ENCODE results near the gene OCA2.

OCA2 gene

DNA sequence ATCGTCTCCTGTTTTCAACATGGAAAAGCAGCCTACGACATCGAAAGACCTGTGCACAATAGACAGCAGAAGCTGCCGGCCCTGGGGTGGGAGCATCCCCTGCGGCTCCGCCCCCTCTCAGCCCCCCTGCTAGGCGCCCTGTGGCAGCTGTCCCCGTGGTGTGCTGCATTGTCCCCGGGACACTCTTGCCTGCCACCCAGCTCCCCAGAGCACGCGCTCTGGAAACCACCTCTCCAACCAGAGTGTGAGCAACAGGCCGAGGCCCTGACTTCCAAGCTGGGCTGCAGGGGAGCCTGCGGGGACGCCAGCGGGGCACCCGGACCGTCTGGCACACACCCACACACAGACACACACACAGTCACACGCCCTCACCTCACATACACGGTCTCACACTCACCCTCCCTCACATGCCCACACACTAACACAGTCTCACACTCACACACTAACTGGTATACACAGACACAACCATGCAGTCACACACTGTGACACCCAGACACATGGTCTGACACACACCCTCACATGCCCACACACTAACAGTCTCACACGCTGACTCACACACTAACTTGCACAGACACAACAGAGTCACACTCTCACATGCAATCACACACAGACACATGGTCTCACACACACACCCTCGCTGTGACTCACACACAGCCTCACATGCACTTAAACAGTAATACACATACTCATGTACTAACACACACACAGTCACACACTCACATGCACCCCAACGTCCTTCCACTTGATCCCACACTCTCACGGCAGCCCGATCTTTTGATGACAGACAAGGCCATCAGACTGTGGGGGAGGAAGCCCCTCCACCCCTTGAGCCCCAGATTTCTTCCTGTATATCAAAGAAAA lies 94.7 kb downstream of the OCA2 start:
- H3K27ac ChIP-seq (ENCODE audit: insufficient read depth, low read depth, low read length, poor library complexity, severe bottlenecking) = no peak overlapping the region
- WGBS, 2 experiments = 91 to 93% methylated on average over 24 of the region's 24 CpGs

DNA sequence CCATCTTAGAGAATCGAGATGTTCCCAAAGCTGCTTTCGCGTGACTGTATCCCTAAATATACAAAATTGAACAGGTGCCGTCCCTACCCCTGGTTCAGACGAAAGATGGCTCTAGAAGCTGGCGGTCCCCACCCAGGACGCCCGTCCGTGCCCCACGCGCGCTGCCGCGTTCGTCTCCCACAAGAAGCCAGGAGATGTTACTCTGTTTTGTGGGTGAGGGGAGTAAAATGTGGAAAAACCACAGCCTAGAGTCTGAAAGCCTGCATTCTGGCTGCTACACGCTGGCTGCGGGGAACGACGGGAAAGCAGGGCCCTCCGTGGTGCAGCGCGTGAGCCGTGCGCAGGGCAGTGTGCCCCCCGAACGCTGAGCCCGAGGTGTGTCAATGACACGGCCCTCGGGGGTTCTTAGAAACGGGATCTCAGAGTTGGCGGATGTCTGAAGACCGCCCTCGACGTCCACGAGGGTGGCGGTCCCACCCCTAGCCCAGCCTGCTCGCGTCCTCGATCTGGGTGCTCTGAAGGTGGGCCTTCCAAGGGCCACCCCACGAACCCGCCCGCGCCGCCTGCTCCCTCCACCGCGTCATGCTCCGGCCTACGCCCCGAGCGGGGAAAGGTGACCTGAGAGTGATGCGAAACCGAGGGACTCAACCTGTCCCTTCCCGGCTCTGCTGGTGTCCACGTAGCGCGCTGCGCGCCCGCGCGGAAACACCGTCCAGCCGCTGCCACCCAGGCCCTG lies 95.6 kb downstream of the OCA2 start:
- no peak overlapping the region for H3K4me3 ChIP-seq (ENCODE audit: insufficient read depth, low read depth, low read length)
- no peaks in the 10 kb centered on the region for H3K4me1 ChIP-seq (ENCODE audit: control insufficient read depth, insufficient read depth, low read length)
- 97% methylated on average over 63 of the region's 63 CpGs for WGBS, 2 experiments
- H3K36me3 ChIP-seq (ENCODE audit: control insufficient read depth, insufficient read depth, low read length) = no peaks in the 10 kb centered on the region
- H3K9me3 ChIP-seq (ENCODE audit: control insufficient read depth, low read length) = no peaks in the 10 kb centered on the region
- no peak overlapping the region for H3K27ac ChIP-seq (ENCODE audit: insufficient read depth, low read depth, low read length, poor library complexity, severe bottlenecking)
- no peaks in the 10 kb centered on the region for H3K27me3 ChIP-seq (ENCODE audit: control insufficient read depth, insufficient read depth, low read length, poor library complexity, severe bottlenecking)

More for the DNA sequence above, 94.7 kb downstream of the OCA2 start:
- H3K4me1 ChIP-seq (ENCODE audit: control insufficient read depth, insufficient read depth, low read length) = no peaks in the 10 kb centered on the region
- H3K9me3 ChIP-seq (ENCODE audit: control insufficient read depth, low read length) = no peaks in the 10 kb centered on the region
- H3K4me3 ChIP-seq (ENCODE audit: insufficient read depth, low read depth, low read length) = no peak overlapping the region
- H3K36me3 ChIP-seq (ENCODE audit: control insufficient read depth, insufficient read depth, low read length) = peaks cover 3% of the 10 kb centered on the region
- no peaks in the 10 kb centered on the region for H3K27me3 ChIP-seq (ENCODE audit: control insufficient read depth, insufficient read depth, low read length, poor library complexity, severe bottlenecking)

DNA sequence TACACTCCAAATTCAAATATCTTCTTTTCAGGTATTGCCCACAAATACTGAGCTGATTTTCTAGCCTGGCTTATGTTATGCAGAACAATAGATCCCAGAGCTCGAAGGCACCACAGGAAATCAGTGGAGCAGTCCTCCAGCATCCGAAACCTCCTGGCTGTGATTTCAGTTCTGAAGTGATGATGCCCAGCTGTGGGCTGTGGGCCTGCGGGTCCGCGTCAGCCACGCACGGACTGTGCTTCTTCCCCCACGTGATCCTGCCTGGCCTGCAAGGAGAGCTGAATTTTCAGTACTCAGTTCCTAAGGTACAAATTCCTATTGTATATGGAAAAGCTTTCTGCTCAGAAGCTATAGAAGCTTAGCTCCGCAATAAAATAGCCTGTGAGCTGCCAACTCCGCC lies 96.2 kb downstream of the OCA2 start:
- H3K4me1 ChIP-seq (ENCODE audit: control insufficient read depth, insufficient read depth, low read length) = no peaks in the 10 kb centered on the region
- H3K4me3 ChIP-seq (ENCODE audit: insufficient read depth, low read depth, low read length) = no peak overlapping the region
- H3K9me3 ChIP-seq (ENCODE audit: control insufficient read depth, low read length) = no peaks in the 10 kb centered on the region
- 94 to 96% methylated on average over 10 of the region's 10 CpGs for WGBS, 2 experiments
- no peaks in the 10 kb centered on the region for H3K27me3 ChIP-seq (ENCODE audit: control insufficient read depth, insufficient read depth, low read length, poor library complexity, severe bottlenecking)
- no peaks in the 10 kb centered on the region for H3K36me3 ChIP-seq (ENCODE audit: control insufficient read depth, insufficient read depth, low read length)
- H3K27ac ChIP-seq (ENCODE audit: insufficient read depth, low read depth, low read length, poor library complexity, severe bottlenecking) = no peak overlapping the region

DNA sequence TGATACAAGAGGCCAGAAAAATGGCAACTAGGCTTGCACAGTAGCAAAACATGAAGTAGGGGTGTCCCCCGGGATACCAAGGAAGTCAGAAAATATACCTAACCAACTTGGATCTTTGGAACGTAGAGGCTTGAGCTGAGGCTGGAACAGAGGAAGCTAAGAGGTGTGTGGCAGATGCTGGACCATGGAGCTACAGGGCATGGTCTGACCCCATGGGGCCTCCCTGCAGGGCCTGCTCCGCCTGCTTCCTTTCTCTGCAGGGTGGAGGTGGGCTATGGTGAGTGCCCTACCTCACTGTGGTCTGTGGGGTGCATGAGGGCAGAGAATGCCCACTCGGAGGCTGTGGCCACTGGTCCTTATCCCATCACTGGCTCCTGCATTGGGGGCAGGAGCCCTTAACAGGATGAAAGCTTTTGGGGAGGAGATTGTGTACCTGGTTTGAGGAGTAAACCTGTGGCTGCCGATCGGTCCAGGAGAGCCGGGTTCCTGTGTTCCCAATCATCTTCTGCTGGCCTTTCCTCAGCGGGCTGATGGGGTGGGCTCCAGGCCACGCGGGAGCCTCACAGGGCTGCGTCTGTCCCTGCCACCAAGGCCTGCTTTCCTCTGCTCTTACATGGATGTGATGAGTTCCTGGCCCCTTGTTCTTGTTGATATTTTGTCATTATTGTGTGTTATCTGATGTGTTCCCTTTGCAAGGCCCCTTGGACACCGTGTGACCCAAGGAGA lies 96.8 kb downstream of the OCA2 start:
- H3K36me3 ChIP-seq (ENCODE audit: control insufficient read depth, insufficient read depth, low read length) = no peaks in the 10 kb centered on the region
- no peaks in the 10 kb centered on the region for H3K4me1 ChIP-seq (ENCODE audit: control insufficient read depth, insufficient read depth, low read length)
- H3K27ac ChIP-seq (ENCODE audit: insufficient read depth, low read depth, low read length, poor library complexity, severe bottlenecking) = no peak overlapping the region
- WGBS, 2 experiments = 93 to 95% methylated on average over 12 of the region's 12 CpGs
- H3K9me3 ChIP-seq (ENCODE audit: control insufficient read depth, low read length) = no peaks in the 10 kb centered on the region
- no peak overlapping the region for H3K4me3 ChIP-seq (ENCODE audit: insufficient read depth, low read depth, low read length)
- no peaks in the 10 kb centered on the region for H3K27me3 ChIP-seq (ENCODE audit: control insufficient read depth, insufficient read depth, low read length, poor library complexity, severe bottlenecking)

DNA sequence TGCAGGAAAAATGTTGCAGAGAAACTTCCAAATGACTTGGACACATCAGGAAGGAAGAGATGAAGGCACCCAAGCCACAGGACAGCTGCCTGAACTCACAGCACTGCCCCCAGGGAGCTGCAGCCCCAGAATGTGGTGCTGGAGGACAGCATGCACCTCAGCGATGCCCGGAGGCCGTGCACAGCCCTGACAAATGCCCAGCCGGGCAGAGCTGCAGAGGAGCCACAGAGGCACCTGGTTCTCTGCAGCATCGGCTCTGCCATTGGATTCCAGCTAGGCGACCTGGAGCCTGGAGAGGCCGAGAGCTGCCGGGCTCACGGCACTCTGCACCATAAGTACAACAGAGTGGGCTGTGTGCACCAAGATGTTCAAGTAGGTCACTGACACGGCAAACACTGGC lies 97.5 kb downstream of the OCA2 start:
- 91 to 92% methylated on average over 10 of the region's 10 CpGs for WGBS, 2 experiments

DNA sequence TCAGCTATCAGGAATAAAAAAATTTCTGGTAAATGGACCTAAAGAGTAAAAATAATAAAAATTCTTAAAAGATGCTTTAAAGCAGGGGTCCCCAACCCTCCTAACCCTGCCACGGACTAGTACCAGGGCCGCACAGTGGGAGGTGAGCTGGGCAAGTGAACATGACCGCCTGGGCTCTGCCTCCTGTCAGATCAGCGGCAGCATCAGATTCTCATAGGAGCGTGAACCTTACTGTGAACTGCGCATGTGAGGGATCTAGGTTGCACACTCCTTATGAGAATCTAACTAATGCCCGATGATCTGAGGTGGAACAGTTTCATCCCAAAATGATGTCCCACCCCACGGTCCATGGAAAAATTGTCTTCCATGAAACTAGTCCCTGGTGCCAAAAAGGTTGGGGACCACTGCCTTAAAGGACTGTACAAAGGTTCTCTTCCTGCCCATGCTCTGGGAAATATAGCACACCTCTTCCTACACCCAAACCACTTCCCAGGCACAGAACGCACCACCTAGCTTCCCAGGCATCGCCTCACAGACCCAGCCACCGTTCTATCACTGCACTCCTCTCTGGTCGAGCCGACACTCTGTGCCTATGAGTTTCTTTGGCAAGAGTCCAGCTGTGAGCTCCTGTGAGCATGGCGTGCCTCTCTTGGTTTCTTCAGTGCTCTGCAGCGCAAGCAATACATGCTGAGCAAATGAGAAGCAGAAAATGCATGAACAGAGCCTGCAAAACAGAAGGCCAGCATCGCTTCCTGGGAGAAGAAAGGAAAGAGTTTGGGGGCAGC lies 104.9 kb downstream of the OCA2 start:
- Histone ChIP-seq H3K4me3 (ENCODE audit: insufficient read depth, low read depth, low read length) (no peak overlapping the region), H3K4me1 (ENCODE audit: control insufficient read depth, insufficient read depth, low read length) (no peaks in the 10 kb centered on the region), H3K9me3 (ENCODE audit: control insufficient read depth, low read length) (no peaks in the 10 kb centered on the region), H3K27me3 (ENCODE audit: control insufficient read depth, insufficient read depth, low read length, poor library complexity, severe bottlenecking) (no peaks in the 10 kb centered on the region), H3K27ac (ENCODE audit: insufficient read depth, low read depth, low read length, poor library complexity, severe bottlenecking) (no peak overlapping the region), H3K36me3 (ENCODE audit: control insufficient read depth, insufficient read depth, low read length) (no peaks in the 10 kb centered on the region)
- 94% methylated on average over 16 of the region's 16 CpGs for WGBS, 2 experiments

More for the DNA sequence above, 97.5 kb downstream of the OCA2 start:
- Histone ChIP-seq H3K27ac (ENCODE audit: insufficient read depth, low read depth, low read length, poor library complexity, severe bottlenecking) (no peak overlapping the region), H3K4me3 (ENCODE audit: insufficient read depth, low read depth, low read length) (no peak overlapping the region), H3K4me1 (ENCODE audit: control insufficient read depth, insufficient read depth, low read length) (no peaks in the 10 kb centered on the region), H3K36me3 (ENCODE audit: control insufficient read depth, insufficient read depth, low read length) (no peaks in the 10 kb centered on the region), H3K9me3 (ENCODE audit: control insufficient read depth, low read length) (no peaks in the 10 kb centered on the region), H3K27me3 (ENCODE audit: control insufficient read depth, insufficient read depth, low read length, poor library complexity, severe bottlenecking) (no peaks in the 10 kb centered on the region)

DNA sequence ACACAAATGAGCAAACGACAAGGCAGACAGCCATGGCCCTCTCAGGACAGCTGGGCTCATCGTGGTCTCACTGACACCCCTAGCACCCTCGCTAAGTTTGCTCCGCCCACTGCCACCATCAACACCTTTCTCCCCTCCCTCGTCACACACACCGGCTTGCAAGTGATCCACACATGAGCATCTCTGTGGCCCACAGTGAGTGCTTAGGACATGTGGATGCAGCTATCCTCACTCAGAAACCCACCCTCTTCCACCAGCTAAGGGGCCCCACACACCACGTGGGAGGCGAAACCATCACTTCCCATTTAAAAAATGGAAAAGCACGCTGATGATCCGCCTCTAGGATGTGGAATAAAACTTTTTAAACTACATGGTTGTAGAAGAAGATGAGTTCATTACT lies 105.6 kb downstream of the OCA2 start:
- Histone ChIP-seq H3K27ac (ENCODE audit: insufficient read depth, low read depth, low read length, poor library complexity, severe bottlenecking) (no peak overlapping the region), H3K4me3 (ENCODE audit: insufficient read depth, low read depth, low read length) (no peak overlapping the region), H3K27me3 (ENCODE audit: control insufficient read depth, insufficient read depth, low read length, poor library complexity, severe bottlenecking) (no peaks in the 10 kb centered on the region), H3K9me3 (ENCODE audit: control insufficient read depth, low read length) (no peaks in the 10 kb centered on the region), H3K36me3 (ENCODE audit: control insufficient read depth, insufficient read depth, low read length) (no peaks in the 10 kb centered on the region), H3K4me1 (ENCODE audit: control insufficient read depth, insufficient read depth, low read length) (no peaks in the 10 kb centered on the region)
- WGBS, 2 experiments = 95 to 96% methylated on average over 6 to 10 of the region's 10 CpGs

DNA sequence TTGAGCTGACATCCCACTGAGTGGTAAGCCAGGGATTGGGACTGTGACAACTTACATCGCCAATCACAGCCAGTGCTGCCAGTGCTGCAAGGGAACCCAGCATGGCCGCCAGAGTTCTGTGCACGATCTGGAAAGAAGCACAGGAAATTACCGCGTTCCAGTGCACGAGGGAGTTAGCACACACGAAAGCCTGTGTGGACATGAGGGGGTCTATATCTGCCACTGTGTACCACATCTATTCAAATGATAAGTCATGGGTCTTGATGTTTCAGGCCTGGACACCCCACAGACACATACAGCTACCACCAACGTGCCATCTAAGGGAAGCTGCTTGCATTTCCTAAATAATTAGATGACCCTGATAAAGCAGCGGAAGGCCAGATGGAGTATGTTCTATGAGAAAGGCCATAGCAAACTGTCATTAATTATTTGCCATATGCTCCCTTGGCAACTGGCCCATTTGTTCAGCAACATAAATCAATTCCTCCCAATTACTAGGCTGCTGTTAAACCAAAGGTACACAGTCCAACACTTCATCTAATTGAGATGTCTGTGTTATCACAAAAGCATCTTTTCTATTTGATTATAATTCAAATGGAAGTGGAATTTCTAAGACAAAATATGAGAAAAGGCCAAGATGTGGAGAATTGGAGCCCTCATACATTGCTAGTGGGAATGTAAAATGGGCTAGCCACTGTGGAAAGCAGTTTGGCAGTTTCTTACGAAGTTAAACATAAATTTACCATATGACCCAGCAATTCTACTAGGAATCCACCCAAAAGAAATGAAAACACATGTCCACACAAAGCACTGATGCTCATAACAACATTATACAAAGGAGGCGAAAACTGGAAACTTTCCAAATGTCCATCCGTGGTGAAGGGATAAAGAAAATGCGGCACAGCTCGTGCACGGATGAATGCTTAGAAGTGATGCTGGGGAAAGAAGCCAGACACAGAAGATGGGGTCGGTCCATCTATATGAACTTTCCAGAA lies 108.3 kb downstream of the OCA2 start:
- Histone ChIP-seq H3K27ac (ENCODE audit: insufficient read depth, low read depth, low read length, poor library complexity, severe bottlenecking) (no peak overlapping the region), H3K9me3 (ENCODE audit: control insufficient read depth, low read length) (no peaks in the 10 kb centered on the region), H3K4me1 (ENCODE audit: control insufficient read depth, insufficient read depth, low read length) (no peaks in the 10 kb centered on the region), H3K36me3 (ENCODE audit: control insufficient read depth, insufficient read depth, low read length) (no peaks in the 10 kb centered on the region), H3K4me3 (ENCODE audit: insufficient read depth, low read depth, low read length) (no peak overlapping the region), H3K27me3 (ENCODE audit: control insufficient read depth, insufficient read depth, low read length, poor library complexity, severe bottlenecking) (no peaks in the 10 kb centered on the region)
- WGBS, 2 experiments = 92% methylated on average over 16 of the region's 16 CpGs

DNA sequence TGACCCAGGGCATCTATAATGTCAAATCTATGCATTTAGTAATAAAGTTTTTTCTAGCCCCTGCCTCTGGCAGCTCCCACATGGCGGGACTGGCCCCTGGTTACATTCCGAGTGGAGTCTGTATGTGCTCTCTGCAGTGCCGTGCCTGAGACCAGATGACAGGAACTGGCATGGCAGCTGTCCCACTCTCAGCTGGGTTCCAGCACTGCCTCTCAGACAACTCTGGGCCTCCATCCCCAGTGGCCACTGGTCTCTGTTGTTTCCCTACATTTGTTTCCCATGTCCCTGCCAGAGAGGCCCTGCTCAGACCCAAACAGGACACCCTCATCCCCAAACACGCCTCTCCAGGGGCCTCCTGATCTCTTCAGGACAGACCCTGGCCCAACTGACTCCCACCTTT lies 109.3 kb downstream of the OCA2 start:
- WGBS, 2 experiments = 91 to 92% methylated on average over 4 of the region's 4 CpGs
- Histone ChIP-seq H3K36me3 (ENCODE audit: control insufficient read depth, insufficient read depth, low read length) (no peaks in the 10 kb centered on the region), H3K4me3 (ENCODE audit: insufficient read depth, low read depth, low read length) (no peak overlapping the region), H3K9me3 (ENCODE audit: control insufficient read depth, low read length) (no peaks in the 10 kb centered on the region), H3K27me3 (ENCODE audit: control insufficient read depth, insufficient read depth, low read length, poor library complexity, severe bottlenecking) (no peaks in the 10 kb centered on the region), H3K4me1 (ENCODE audit: control insufficient read depth, insufficient read depth, low read length) (no peaks in the 10 kb centered on the region), H3K27ac (ENCODE audit: insufficient read depth, low read depth, low read length, poor library complexity, severe bottlenecking) (no peak overlapping the region)

Data from ectodermal cell (in vitro differentiated cells).